PFSK-1 (cell line): ENCODE results near the gene LAMA1.

ENCODE experiments used
- FOXP2 ChIP-seq: optimal IDR thresholded peaks from 2 replicates; pipeline ENCODE3; 2011; ENCODE audit warnings: borderline replicate concordance, control low read depth, inconsistent platforms; ENCODE audit not compliant: insufficient read depth; ENCODE audit errors: extremely low read length, extremely low read depth
- POLR2AphosphoS5 ChIP-seq: IDR thresholded peaks from 2 replicates; pipeline ENCODE4 v1.6.1; 2012; ENCODE audit warnings: low read depth, mild to moderate bottlenecking, control low read depth, low read length, moderate library complexity
- REST ChIP-seq, 2 experiments: IDR thresholded peaks; 2 replicates each; pipeline versions ENCODE4 v1.6.1 to v1.8.0; 2011 to 2012; ENCODE audit warnings: low read depth in 2 of 2, low read length in 2 of 2, control low read depth in 1 of 2, inconsistent platforms in 1 of 2, mild to moderate bottlenecking in 1 of 2, moderate library complexity in 1 of 2; ENCODE audit not compliant: insufficient read depth in 1 of 2
- SIN3A ChIP-seq: IDR thresholded peaks from 2 replicates; pipeline ENCODE4 v1.6.1; 2012; ENCODE audit warnings: mild to moderate bottlenecking, low read length, moderate library complexity, borderline replicate concordance; ENCODE audit not compliant: insufficient read depth
- TAF1 ChIP-seq: IDR thresholded peaks from 2 replicates; pipeline ENCODE4 v1.6.1; 2012; ENCODE audit warnings: low read length, control low read depth, borderline replicate concordance; ENCODE audit not compliant: insufficient read depth

GRCh38 chr18:6950641-6951040 lies 167.0 kb downstream of the LAMA1 start:
- no peak for TF ChIP-seq TAF1
- no peak for TF ChIP-seq POLR2AphosphoS5
- TF ChIP-seq REST (IDR thresholded peaks at IDR 0.05; ENCODE audit: insufficient read depth in 1 of 2, low read depth in 2 of 2, low read length in 2 of 2), result no peak
- no peak for TF ChIP-seq FOXP2
- no peak for TF ChIP-seq SIN3A
